OCI-LY1 (cell line): Measurements from ENCODE around the gene HPS4.

Experiments
- EZH2 ChIP-seq: fragments of 200-600 bp; sonication (generic), shearing (Covaris generic); IDR thresholded peaks from 2 replicates; pipeline ENCODE4 v1.8.0; 2017; ENCODE audit warnings: borderline replicate concordance, mixed run types, mild to moderate bottlenecking, antibody characterized with exemption, low read length, moderate library complexity, mixed read lengths
- TF ChIP-seq, protein P1 (sequence below): fragments of 200-600 bp; sonication (generic), shearing (Covaris generic); IDR thresholded peaks from 2 replicates; pipeline ENCODE4 v1.5.1; 2017; ENCODE audit warnings: mild to moderate bottlenecking, antibody characterized with exemption, low read length, moderate library complexity, mixed read lengths

DNA sequence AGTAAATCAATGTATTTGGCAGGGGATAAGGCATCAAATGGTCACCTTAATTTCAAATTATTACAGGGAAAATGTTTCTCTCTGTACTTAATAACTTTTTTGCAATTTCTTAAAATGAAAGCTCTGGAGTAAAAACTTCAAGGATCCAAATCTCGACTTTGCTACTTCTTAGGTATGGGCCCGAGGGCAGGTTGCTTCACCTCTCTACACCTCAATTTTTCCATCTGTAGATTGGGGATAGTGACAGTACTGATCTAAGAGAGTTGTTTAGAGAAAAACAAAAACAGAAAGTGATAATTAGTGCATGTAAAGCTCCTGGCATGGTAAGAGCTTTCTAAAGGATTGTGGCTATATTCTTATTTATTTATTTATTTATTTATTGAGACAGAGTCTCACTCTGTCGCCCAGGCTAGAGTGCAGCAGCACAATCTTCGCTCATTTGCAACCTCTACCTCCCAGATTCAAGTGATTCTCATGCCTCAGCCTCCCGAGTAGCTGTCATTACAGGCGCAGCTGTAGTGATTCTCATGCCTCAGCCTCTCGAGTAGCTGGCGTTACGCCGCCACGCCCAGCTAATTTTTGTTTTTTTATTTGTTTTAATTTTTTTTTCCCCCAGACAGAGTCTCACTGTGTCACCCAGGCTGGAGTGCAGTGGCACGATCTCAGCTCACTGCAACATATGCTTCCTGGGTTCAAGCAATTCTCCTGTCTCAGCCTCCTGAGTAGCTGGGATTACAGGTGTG is 31.0 kb upstream of the HPS4 start:
- TF ChIP-seq EZH2: no peak
- TF ChIP-seq, protein P1, sequence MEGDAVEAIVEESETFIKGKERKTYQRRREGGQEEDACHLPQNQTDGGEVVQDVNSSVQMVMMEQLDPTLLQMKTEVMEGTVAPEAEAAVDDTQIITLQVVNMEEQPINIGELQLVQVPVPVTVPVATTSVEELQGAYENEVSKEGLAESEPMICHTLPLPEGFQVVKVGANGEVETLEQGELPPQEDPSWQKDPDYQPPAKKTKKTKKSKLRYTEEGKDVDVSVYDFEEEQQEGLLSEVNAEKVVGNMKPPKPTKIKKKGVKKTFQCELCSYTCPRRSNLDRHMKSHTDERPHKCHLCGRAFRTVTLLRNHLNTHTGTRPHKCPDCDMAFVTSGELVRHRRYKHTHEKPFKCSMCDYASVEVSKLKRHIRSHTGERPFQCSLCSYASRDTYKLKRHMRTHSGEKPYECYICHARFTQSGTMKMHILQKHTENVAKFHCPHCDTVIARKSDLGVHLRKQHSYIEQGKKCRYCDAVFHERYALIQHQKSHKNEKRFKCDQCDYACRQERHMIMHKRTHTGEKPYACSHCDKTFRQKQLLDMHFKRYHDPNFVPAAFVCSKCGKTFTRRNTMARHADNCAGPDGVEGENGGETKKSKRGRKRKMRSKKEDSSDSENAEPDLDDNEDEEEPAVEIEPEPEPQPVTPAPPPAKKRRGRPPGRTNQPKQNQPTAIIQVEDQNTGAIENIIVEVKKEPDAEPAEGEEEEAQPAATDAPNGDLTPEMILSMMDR: no peak
